IMR-90 (cell line): ENCODE measurements around the gene SPARCL1. TPM values are rescaled to one million over a fixed set of nuclear protein-coding genes. Genes with fewer than 3 reads are reported as not detected.

ENCODE experiments used
- ATAC-seq: fragments of 200-7000 bp; cut with Tn5 transposase; 2 replicates; pipeline ENCODE4 v1.9.1; 2020; ENCODE audit warnings: low read depth, mild to moderate bottlenecking, moderate library complexity
- BruUV-seq: library from RNA; stranded (reverse); fragments of 400-500 nt; replicated peaks from 2 replicates; lab custom pipeline; 2021; lab: Mats Ljungman, UMichigan
- CTCF ChIA-PET: fragments of 300-600 bp; formaldehyde crosslinking; extraction: SDS; loops from one replicate; lab custom pipeline; 2021; ENCODE audit warnings: antibody characterized with exemption; lab: Yijun Ruan, JAX
- POLR2A ChIA-PET: fragments of 300-600 bp; sonication (Branson Sonifier 250); formaldehyde crosslinking; loops from one replicate; lab custom pipeline; 2022; ENCODE audit warnings: antibody characterized with exemption; ENCODE audit not compliant: unreplicated experiment; lab: Charles Lee
- DNase-seq: peaks from one replicate; pipeline ENCODE4 v3.0.0; 2013
- H2AFZ ChIP-seq: replicated peaks from 2 replicates; pipeline ENCODE3; 2013; ENCODE audit warnings: low read length, mild to moderate bottlenecking; ENCODE audit not compliant: poor library complexity
- H2AK5ac ChIP-seq: 2 replicates; pipeline ENCODE4 v1.6.1; 2013; ENCODE audit warnings: low read depth, low read length, inconsistent platforms
- H2AK9ac ChIP-seq: replicated peaks from 2 replicates; pipeline ENCODE3; 2013; ENCODE audit warnings: mild to moderate bottlenecking, low read depth, low read length, moderate library complexity; ENCODE audit not compliant: poor library complexity
- H2BK120ac ChIP-seq: 2 replicates; pipeline ENCODE4 v1.6.1; 2013; ENCODE audit warnings: low read depth, low read length, inconsistent platforms
- H2BK15ac ChIP-seq: 3 replicates; pipeline ENCODE4 v1.6.1; 2013; ENCODE audit warnings: low read depth, low read length, inconsistent platforms
- H2BK20ac ChIP-seq: 2 replicates; pipeline ENCODE4 v1.6.1; 2013; ENCODE audit warnings: low read depth, mild to moderate bottlenecking, inconsistent platforms, low read length, moderate library complexity
- H2BK5ac ChIP-seq: 2 replicates; pipeline ENCODE4 v1.6.1; 2013; ENCODE audit warnings: mild to moderate bottlenecking, low read depth, low read length, inconsistent platforms; ENCODE audit not compliant: poor library complexity, severe bottlenecking
- H3K14ac ChIP-seq: replicated peaks from 2 replicates; pipeline ENCODE4 v1.6.1; 2013; ENCODE audit warnings: low read depth, low read length, inconsistent platforms
- H3K18ac ChIP-seq: 2 replicates; pipeline ENCODE4 v1.6.1; 2013; ENCODE audit warnings: low read depth, low read length, control low read depth
- H3K23ac ChIP-seq: 2 replicates; pipeline ENCODE4 v1.6.1; 2013; ENCODE audit warnings: low read depth, low read length, inconsistent platforms
- H3K27ac ChIP-seq: 2 replicates; pipeline ENCODE4 v1.5.1; 2013; ENCODE audit warnings: mild to moderate bottlenecking, control low read depth, low read length; ENCODE audit not compliant: insufficient read depth
- H3K27me3 ChIP-seq: 2 replicates; pipeline ENCODE4 v1.6.1; 2013; ENCODE audit warnings: low read length; ENCODE audit not compliant: control insufficient read depth, insufficient read depth
- H3K36me3 ChIP-seq: 2 replicates; pipeline ENCODE4 v1.6.1; 2013; ENCODE audit warnings: low read length, mixed read lengths; ENCODE audit not compliant: control insufficient read depth, insufficient read depth
- H3K4ac ChIP-seq: 2 replicates; pipeline ENCODE4 v1.6.1; 2013; ENCODE audit warnings: low read depth, low read length, inconsistent platforms
- H3K4me1 ChIP-seq: 2 replicates; pipeline ENCODE4 v1.6.1; 2013; ENCODE audit warnings: low read length, mixed read lengths; ENCODE audit not compliant: control insufficient read depth, insufficient read depth
- H3K4me2 ChIP-seq: 2 replicates; pipeline ENCODE4 v1.6.1; 2013; ENCODE audit warnings: low read depth, mild to moderate bottlenecking, control low read depth, low read length, moderate library complexity
- H3K4me3 ChIP-seq: 2 replicates; pipeline ENCODE4 v1.5.1; 2013; ENCODE audit warnings: low read depth, mild to moderate bottlenecking, control low read depth, low read length, moderate library complexity; ENCODE audit not compliant: insufficient read depth
- H3K56ac ChIP-seq: 2 replicates; pipeline ENCODE4 v1.6.1; 2013; ENCODE audit warnings: low read length, inconsistent platforms; ENCODE audit not compliant: insufficient read depth; ENCODE audit errors: extremely low read depth
- H3K79me1 ChIP-seq, 2 experiments: 2 replicates each; pipeline ENCODE4 v1.6.1; 2013; ENCODE audit warnings: low read length in 2 of 2, inconsistent platforms in 1 of 2, low read depth in 1 of 2
- H3K9ac ChIP-seq: 2 replicates; pipeline ENCODE4 v1.6.1; 2013; ENCODE audit warnings: low read depth, low read length, control low read depth
- H3K9me1 ChIP-seq: 2 replicates; pipeline ENCODE4 v1.6.1; 2013; ENCODE audit warnings: low read length, inconsistent platforms; ENCODE audit not compliant: insufficient read depth
- H3K9me3 ChIP-seq: 2 replicates; pipeline ENCODE4 v1.6.1; 2013; ENCODE audit warnings: low read length; ENCODE audit not compliant: control insufficient read depth, insufficient read depth
- H4K20me1 ChIP-seq: 2 replicates; pipeline ENCODE4 v1.6.1; 2013; ENCODE audit warnings: low read length, inconsistent platforms; ENCODE audit not compliant: insufficient read depth
- H4K5ac ChIP-seq: 2 replicates; pipeline ENCODE4 v1.6.1; 2013; ENCODE audit warnings: mild to moderate bottlenecking, low read depth, low read length, control low read depth
- H4K8ac ChIP-seq, 2 experiments: 2 replicates each; pipeline ENCODE4 v1.6.1; 2013; ENCODE audit warnings: low read depth in 2 of 2, low read length in 2 of 2, control low read depth in 1 of 2, inconsistent platforms in 1 of 2
- H4K91ac ChIP-seq: 2 replicates; pipeline ENCODE4 v1.6.1; 2013; ENCODE audit warnings: low read depth, low read length, inconsistent platforms; ENCODE audit not compliant: insufficient read depth
- BHLHE40 ChIP-seq: fragments of 150-350 bp; IDR thresholded peaks from 2 replicates; pipeline ENCODE4 v1.6.1; 2016; ENCODE audit warnings: mild to moderate bottlenecking, low read depth, low read length
- CEBPB ChIP-seq: IDR thresholded peaks from 2 replicates; pipeline ENCODE4 v1.6.1; 2012; ENCODE audit warnings: low read depth, low read length, improper control_type of control experiment
- CHD1 ChIP-seq: IDR thresholded peaks from 2 replicates; pipeline ENCODE4 v1.6.1; 2012; ENCODE audit warnings: low read depth, low read length, improper control_type of control experiment
- FOS ChIP-seq: fragments of 150-350 bp; IDR thresholded peaks from 2 replicates; pipeline ENCODE4 v1.6.1; 2016; ENCODE audit warnings: low read depth, low read length
- MAFK ChIP-seq: IDR thresholded peaks from 2 replicates; pipeline ENCODE4 v1.6.1; 2012; ENCODE audit warnings: low read depth, low read length, improper control_type of control experiment
- MAZ ChIP-seq: IDR thresholded peaks from 2 replicates; pipeline ENCODE4 v1.6.1; 2012; ENCODE audit warnings: low read depth, mild to moderate bottlenecking, low read length, improper control_type of control experiment, moderate library complexity, borderline replicate concordance
- MXI1 ChIP-seq: IDR thresholded peaks from 2 replicates; pipeline ENCODE4 v1.6.1; 2012; ENCODE audit warnings: low read depth, mild to moderate bottlenecking, low read length, moderate library complexity, borderline replicate concordance
- NFE2L2 ChIP-seq: fragments of 150-350 bp; IDR thresholded peaks from 2 replicates; pipeline ENCODE4 v1.6.1; 2016; ENCODE audit warnings: low read depth, mild to moderate bottlenecking, low read length
- POLR2A ChIP-seq: IDR thresholded peaks from 2 replicates; pipeline ENCODE4 v1.6.1; 2012; ENCODE audit warnings: mild to moderate bottlenecking, low read depth, low read length
- RAD21 ChIP-seq: IDR thresholded peaks from 2 replicates; pipeline ENCODE4 v1.6.1; 2012; ENCODE audit warnings: low read length, improper control_type of control experiment
- RCOR1 ChIP-seq: IDR thresholded peaks from 2 replicates; pipeline ENCODE4 v1.6.1; 2012; ENCODE audit warnings: mild to moderate bottlenecking, low read length, improper control_type of control experiment; ENCODE audit not compliant: insufficient replicate concordance
- RFX5 ChIP-seq: IDR thresholded peaks from 2 replicates; pipeline ENCODE4 v1.8.0; 2012; ENCODE audit warnings: low read depth, mild to moderate bottlenecking, low read length, moderate library complexity
- SMC3 ChIP-seq: fragments of 150-350 bp; IDR thresholded peaks from 2 replicates; pipeline ENCODE4 v1.6.1; 2016; ENCODE audit warnings: low read depth, mild to moderate bottlenecking, antibody characterized with exemption, low read length, moderate library complexity
- WGBS, 2 experiments: methylation state at CpG; one replicate each; pipeline versions ENCODE4 v1.1.5 to v1.1.7; 2013; ENCODE audit warnings: missing lambda C conversion rate in 2 of 2; ENCODE audit not compliant: insufficient read length in 1 of 2; ENCODE audit errors: extremely low coverage in 2 of 2; 5-methylcytosine and 5-hydroxymethylcytosine counted together
- dilution Hi-C: fragments of 300-500 bp; cut with HindIII; formaldehyde crosslinking; loops from one replicate; pipeline ENCODE4 v1.14.3; 2018; ENCODE audit warnings: low sequenced_read_pairs; ENCODE audit not compliant: unreplicated experiment
- in situ Hi-C: fragments of 300-500 bp; cut with MboI; formaldehyde crosslinking; loops from 3 replicates; pipeline ENCODE4 v1.14.3; 2019; ENCODE audit warnings: low sequenced_read_pairs, inconsistent platforms, mixed read lengths
- intact Hi-C: fragments of 100-400 bp; cut with micrococcal nuclease; formaldehyde crosslinking; loops from 2 replicates; pipeline ENCODE4 v1.10.0; 2022
- polyA plus RNA-seq, 3 experiments: library from polyadenylated mRNA; depleted of rRNA; stranded (reverse); fragments of >200 nt; gene quantifications; 2 replicates each; pipeline ENCODE4 v1.2.3, GENCODE V29; 2012; ENCODE audit warnings: low replicate concordance in 1 of 3
- total RNA-seq: library from RNA; depleted of rRNA; stranded (reverse); fragments of >200 nt; gene quantifications from 2 replicates; pipeline ENCODE4 v1.2.3, GENCODE V29; 2012
- TF ChIP-seq, protein P1 (sequence below): fragments of 150-350 bp; IDR thresholded peaks from 2 replicates; pipeline ENCODE4 v1.6.1; 2016; ENCODE audit warnings: low read depth, mild to moderate bottlenecking, low read length, moderate library complexity, borderline replicate concordance
- TF ChIP-seq, protein P2 (sequence below): conservative IDR thresholded peaks from 2 replicates; pipeline ENCODE4 v1.5.1; 2012; ENCODE audit warnings: mild to moderate bottlenecking, low read depth, low read length, improper control_type of control experiment
- TF ChIP-seq, protein P3 (sequence below): fragments of 150-350 bp; IDR thresholded peaks from 2 replicates; pipeline ENCODE4 v1.6.1; 2017; ENCODE audit warnings: mild to moderate bottlenecking, antibody characterized with exemption, low read length, low read depth

Gene SPARCL1
- total and polyA plus RNA-seq, 2 of the 4 experiments (the other 2 are of a cell fraction) = not detected

DNA sequence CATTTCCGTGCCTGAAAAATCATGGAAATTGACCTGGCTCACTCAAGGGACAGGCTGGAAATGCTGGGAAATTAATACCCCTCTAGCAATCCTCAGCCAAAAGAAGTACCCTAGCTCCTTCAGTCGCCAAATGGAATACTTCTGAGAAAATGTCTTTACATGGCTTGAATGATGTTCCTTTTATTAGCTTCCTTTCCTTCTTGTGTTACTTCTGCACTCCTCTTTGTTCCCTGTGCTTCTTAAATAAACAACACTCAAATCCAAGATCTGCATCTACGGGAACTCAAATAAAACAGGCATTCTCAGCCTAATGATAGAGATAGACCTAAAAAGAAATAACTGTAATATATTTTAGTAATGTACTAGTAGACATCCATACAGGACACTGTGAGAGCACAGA, 36.1 kb downstream of the SPARCL1 start:
- H3K4me2 ChIP-seq = no peak overlapping the region
- no peak overlapping the region for H3K14ac ChIP-seq
- no peak overlapping the region for H3K18ac ChIP-seq
- dilution Hi-C loops = no loop called here
- intact Hi-C loops = no loop called here
- no peak overlapping the region for H3K23ac ChIP-seq
- H3K27ac ChIP-seq = no peak overlapping the region
- H4K20me1 ChIP-seq = no peaks in the 10 kb centered on the region
- no peak overlapping the region for H2BK15ac ChIP-seq
- H4K5ac ChIP-seq = no peak overlapping the region
- H4K8ac ChIP-seq = no peak overlapping the region
- no peak overlapping the region for H4K91ac ChIP-seq
- ChIA-PET CTCF (interaction anchor here (1.0 kb wide), 1 partner anchor 12 kb away, joined by 3 read pairs; no protein-coding TSS in a partner anchor), POLR2A (no interaction called here)
- no peaks in the 10 kb centered on the region for H3K9me3 ChIP-seq
- H2AFZ ChIP-seq = no peak overlapping the region
- no peak overlapping the region for H3K4ac ChIP-seq
- BruUV-seq = no TSS peak
- H3K4me3 ChIP-seq = no peak overlapping the region
- no peak overlapping the region for H2BK5ac ChIP-seq
- no peak overlapping the region for H2AK9ac ChIP-seq
- no peak overlapping the region for H2BK120ac ChIP-seq
- ATAC-seq (no peak), DNase-seq (no peak)
- no peak overlapping the region for H3K9ac ChIP-seq
- H3K36me3 ChIP-seq = no peaks in the 10 kb centered on the region
- no peak overlapping the region for H3K56ac ChIP-seq
- TF ChIP-seq CEBPB = no peak
- no peak for TF ChIP-seq MAFK
- TF ChIP-seq, protein P1, sequence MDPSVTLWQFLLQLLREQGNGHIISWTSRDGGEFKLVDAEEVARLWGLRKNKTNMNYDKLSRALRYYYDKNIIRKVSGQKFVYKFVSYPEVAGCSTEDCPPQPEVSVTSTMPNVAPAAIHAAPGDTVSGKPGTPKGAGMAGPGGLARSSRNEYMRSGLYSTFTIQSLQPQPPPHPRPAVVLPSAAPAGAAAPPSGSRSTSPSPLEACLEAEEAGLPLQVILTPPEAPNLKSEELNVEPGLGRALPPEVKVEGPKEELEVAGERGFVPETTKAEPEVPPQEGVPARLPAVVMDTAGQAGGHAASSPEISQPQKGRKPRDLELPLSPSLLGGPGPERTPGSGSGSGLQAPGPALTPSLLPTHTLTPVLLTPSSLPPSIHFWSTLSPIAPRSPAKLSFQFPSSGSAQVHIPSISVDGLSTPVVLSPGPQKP = no peak
- TF ChIP-seq, protein P2, sequence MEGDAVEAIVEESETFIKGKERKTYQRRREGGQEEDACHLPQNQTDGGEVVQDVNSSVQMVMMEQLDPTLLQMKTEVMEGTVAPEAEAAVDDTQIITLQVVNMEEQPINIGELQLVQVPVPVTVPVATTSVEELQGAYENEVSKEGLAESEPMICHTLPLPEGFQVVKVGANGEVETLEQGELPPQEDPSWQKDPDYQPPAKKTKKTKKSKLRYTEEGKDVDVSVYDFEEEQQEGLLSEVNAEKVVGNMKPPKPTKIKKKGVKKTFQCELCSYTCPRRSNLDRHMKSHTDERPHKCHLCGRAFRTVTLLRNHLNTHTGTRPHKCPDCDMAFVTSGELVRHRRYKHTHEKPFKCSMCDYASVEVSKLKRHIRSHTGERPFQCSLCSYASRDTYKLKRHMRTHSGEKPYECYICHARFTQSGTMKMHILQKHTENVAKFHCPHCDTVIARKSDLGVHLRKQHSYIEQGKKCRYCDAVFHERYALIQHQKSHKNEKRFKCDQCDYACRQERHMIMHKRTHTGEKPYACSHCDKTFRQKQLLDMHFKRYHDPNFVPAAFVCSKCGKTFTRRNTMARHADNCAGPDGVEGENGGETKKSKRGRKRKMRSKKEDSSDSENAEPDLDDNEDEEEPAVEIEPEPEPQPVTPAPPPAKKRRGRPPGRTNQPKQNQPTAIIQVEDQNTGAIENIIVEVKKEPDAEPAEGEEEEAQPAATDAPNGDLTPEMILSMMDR = no peak
- TF ChIP-seq RCOR1 = no peak
- no peak for TF ChIP-seq SMC3
- TF ChIP-seq CHD1 = no peak
- no peak for TF ChIP-seq FOS
- no peak for TF ChIP-seq BHLHE40
- no peak for TF ChIP-seq RFX5
- no peak for TF ChIP-seq NFE2L2
- TF ChIP-seq POLR2A = no peak
- TF ChIP-seq, protein P3, sequence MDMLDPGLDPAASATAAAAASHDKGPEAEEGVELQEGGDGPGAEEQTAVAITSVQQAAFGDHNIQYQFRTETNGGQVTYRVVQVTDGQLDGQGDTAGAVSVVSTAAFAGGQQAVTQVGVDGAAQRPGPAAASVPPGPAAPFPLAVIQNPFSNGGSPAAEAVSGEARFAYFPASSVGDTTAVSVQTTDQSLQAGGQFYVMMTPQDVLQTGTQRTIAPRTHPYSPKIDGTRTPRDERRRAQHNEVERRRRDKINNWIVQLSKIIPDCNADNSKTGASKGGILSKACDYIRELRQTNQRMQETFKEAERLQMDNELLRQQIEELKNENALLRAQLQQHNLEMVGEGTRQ = no peak
- TF ChIP-seq MAZ = no peak
- no peak for TF ChIP-seq MXI1
- no peak for TF ChIP-seq RAD21
- H2AK5ac ChIP-seq = no peak overlapping the region
- no peaks in the 10 kb centered on the region for H3K4me1 ChIP-seq
- WGBS, 2 experiments = 57% methylated on average over 1 of the region's 3 CpGs; no CpG with 5 or more reads in 1 of the 2 experiments
- no peaks in the 10 kb centered on the region for H3K79me1 ChIP-seq
- H3K9me1 ChIP-seq = no peaks in the 10 kb centered on the region
- H3K27me3 ChIP-seq = no peaks in the 10 kb centered on the region
- in situ Hi-C loops = no loop called here
- H2BK20ac ChIP-seq = no peak overlapping the region
